Fibroblast of lung (primary cell): ENCODE data around the gene FBRSL1.

Experiments
- EZH2 ChIP-seq: IDR thresholded peaks from 2 replicates; pipeline ENCODE4 v1.5.1; 2012; ENCODE audit warnings: low read length, control low read depth, mild to moderate bottlenecking; ENCODE audit errors: missing control alignments
- TF ChIP-seq, protein P1 (sequence below), 2 donors: IDR thresholded peaks in 1 of 2; conservative IDR thresholded peaks in 1 of 2; 1 replicate in 1 of 2; 2 replicates in 1 of 2; pipeline ENCODE4 v1.5.1; 2011 to 2012; ENCODE audit warnings: low read length in 2 of 2, control low read depth in 1 of 2, inconsistent platforms in 1 of 2, low read depth in 1 of 2, mild to moderate bottlenecking in 1 of 2

- TF ChIP-seq, protein P1, sequence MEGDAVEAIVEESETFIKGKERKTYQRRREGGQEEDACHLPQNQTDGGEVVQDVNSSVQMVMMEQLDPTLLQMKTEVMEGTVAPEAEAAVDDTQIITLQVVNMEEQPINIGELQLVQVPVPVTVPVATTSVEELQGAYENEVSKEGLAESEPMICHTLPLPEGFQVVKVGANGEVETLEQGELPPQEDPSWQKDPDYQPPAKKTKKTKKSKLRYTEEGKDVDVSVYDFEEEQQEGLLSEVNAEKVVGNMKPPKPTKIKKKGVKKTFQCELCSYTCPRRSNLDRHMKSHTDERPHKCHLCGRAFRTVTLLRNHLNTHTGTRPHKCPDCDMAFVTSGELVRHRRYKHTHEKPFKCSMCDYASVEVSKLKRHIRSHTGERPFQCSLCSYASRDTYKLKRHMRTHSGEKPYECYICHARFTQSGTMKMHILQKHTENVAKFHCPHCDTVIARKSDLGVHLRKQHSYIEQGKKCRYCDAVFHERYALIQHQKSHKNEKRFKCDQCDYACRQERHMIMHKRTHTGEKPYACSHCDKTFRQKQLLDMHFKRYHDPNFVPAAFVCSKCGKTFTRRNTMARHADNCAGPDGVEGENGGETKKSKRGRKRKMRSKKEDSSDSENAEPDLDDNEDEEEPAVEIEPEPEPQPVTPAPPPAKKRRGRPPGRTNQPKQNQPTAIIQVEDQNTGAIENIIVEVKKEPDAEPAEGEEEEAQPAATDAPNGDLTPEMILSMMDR (conservative IDR thresholded peaks at IDR 0.05 in 1 of 2, IDR thresholded peaks at IDR 0.05 in 1 of 2; ENCODE audit: low read depth in 1 of 2, low read length in 2 of 2): no peak
- TF ChIP-seq EZH2: no peak
These were observed 38.1 kb upstream of the FBRSL1 start for GRCh38 chr12:132451836-132452195.
